ENCODE results near the gene LPAR5.

The LPAR5 gene

GRCh38 chr12:6638305-6638704 lies 2.5 kb upstream of the LPAR5 start:
- no peak for DNase-seq (ENCODE audit: extremely low read depth, low read depth)
- no peak for TF ChIP-seq CTCF (IDR thresholded peaks at IDR 0.05; ENCODE audit: low read depth, low read length)

GRCh38 chr12:6635375-6635855 lies 344 bp downstream of the LPAR5 start:
- DNase-seq (ENCODE audit: extremely low read depth, low read depth) = no peak
- TF ChIP-seq CTCF (IDR thresholded peaks at IDR 0.05; ENCODE audit: low read depth, low read length) = no peak

GRCh38 chr12:6632026-6632983 lies 3.5 kb downstream of the LPAR5 start:
- DNase-seq (ENCODE audit: extremely low read depth, low read depth) = no peak
- no peak for TF ChIP-seq CTCF (IDR thresholded peaks at IDR 0.05; ENCODE audit: low read depth, low read length)

- TF ChIP-seq CTCF (IDR thresholded peaks at IDR 0.05; ENCODE audit: low read depth, low read length) = no peak
- DNase-seq (ENCODE audit: extremely low read depth, low read depth) = no peak
Measured at GRCh38 chr12:6631549-6631961, 4.2 kb downstream of the LPAR5 start.

GRCh38 chr12:6630736-6631135 lies 5.0 kb downstream of the LPAR5 start:
- TF ChIP-seq CTCF (IDR thresholded peaks at IDR 0.05; ENCODE audit: low read depth, low read length) = no peak
- no peak for DNase-seq (ENCODE audit: extremely low read depth, low read depth)

- no peak for TF ChIP-seq CTCF (IDR thresholded peaks at IDR 0.05; ENCODE audit: low read depth, low read length)
- no peak for DNase-seq (ENCODE audit: extremely low read depth, low read depth)
Measured at GRCh38 chr12:6627616-6628015, 8.1 kb downstream of the LPAR5 start.

- TF ChIP-seq CTCF (IDR thresholded peaks at IDR 0.05; ENCODE audit: low read depth, low read length) = no peak
Measured at GRCh38 chr12:6626654-6627283, 9.0 kb downstream of the LPAR5 start.

More at GRCh38 chr12:6626654-6627283, 9.0 kb downstream of the LPAR5 start:
- DNase-seq (ENCODE audit: extremely low read depth, low read depth) = no peak
